Suprapubic skin (tissue), 4 donors: ENCODE results near the gene ZNF628. TPM values are rescaled to one million over a fixed set of nuclear protein-coding genes. Genes with fewer than 3 reads are reported as not detected.

Experiments used
- DNase-seq, 2 donors: peaks; one replicate each; pipeline ENCODE4 v3.0.0-alpha.2; 2019; ENCODE audit warnings: low spot score in 2 of 2
- H3K27ac ChIP-seq: fragments of 200-600 bp; sonication (generic); one replicate; pipeline ENCODE4 v1.5.1; 2019
- H3K27me3 ChIP-seq: fragments of 200-600 bp; sonication (generic); one replicate; pipeline ENCODE4 v1.5.1; 2019
- H3K36me3 ChIP-seq: fragments of 200-600 bp; sonication (generic); one replicate; pipeline ENCODE4 v1.5.1; 2019
- H3K4me1 ChIP-seq: fragments of 200-600 bp; sonication (generic); one replicate; pipeline ENCODE4 v1.5.1; 2019
- H3K4me3 ChIP-seq: fragments of 200-600 bp; sonication (generic); one replicate; pipeline ENCODE4 v1.5.1; 2019; ENCODE audit warnings: mild to moderate bottlenecking
- H3K9me3 ChIP-seq: fragments of 200-600 bp; sonication (generic); one replicate; pipeline ENCODE4 v1.5.1; 2019
- EP300 ChIP-seq: sonication (generic); formaldehyde crosslinking; IDR thresholded peaks from one replicate; pipeline ENCODE4 v1.6.1; 2017; ENCODE audit warnings: antibody characterized with exemption
- POLR2A ChIP-seq, 2 donors: fragments of 450-650 bp; IDR thresholded peaks; one replicate each; pipeline ENCODE4 v1.6.1; 2017; ENCODE audit warnings: antibody characterized with exemption in 2 of 2, mild to moderate bottlenecking in 2 of 2, moderate library complexity in 2 of 2
- POLR2AphosphoS5 ChIP-seq, 3 donors: sonication (generic); formaldehyde crosslinking; IDR thresholded peaks; one replicate each; pipeline ENCODE4 v1.6.1; 2017; ENCODE audit warnings: antibody characterized with exemption in 3 of 3
- WGBS: methylation state at CpG from one replicate; pipeline ENCODE4 v1.1.5; 2018; 5-methylcytosine and 5-hydroxymethylcytosine counted together
- total RNA-seq, 4 donors: library from RNA; depleted of rRNA; stranded (reverse); fragments of >200 nt; gene quantifications; one replicate each; pipeline ENCODE4 v1.1.0, GENCODE V29; 2016
- TF ChIP-seq, protein P1 (sequence below), 2 donors: fragments of 200-600 bp in 1 of 2; fragments of 450-650 bp in 1 of 2; sonication (generic) in 1 of 2; IDR thresholded peaks; one replicate each; pipeline ENCODE4 v1.5.1; 2016 to 2019; ENCODE audit warnings: antibody characterized with exemption in 2 of 2, mild to moderate bottlenecking in 1 of 2, moderate library complexity in 1 of 2

Gene ZNF628
- total RNA-seq, 4 donors from 2014 or later, result 17.3 to 22.9 (median 19.8) TPM

DNA sequence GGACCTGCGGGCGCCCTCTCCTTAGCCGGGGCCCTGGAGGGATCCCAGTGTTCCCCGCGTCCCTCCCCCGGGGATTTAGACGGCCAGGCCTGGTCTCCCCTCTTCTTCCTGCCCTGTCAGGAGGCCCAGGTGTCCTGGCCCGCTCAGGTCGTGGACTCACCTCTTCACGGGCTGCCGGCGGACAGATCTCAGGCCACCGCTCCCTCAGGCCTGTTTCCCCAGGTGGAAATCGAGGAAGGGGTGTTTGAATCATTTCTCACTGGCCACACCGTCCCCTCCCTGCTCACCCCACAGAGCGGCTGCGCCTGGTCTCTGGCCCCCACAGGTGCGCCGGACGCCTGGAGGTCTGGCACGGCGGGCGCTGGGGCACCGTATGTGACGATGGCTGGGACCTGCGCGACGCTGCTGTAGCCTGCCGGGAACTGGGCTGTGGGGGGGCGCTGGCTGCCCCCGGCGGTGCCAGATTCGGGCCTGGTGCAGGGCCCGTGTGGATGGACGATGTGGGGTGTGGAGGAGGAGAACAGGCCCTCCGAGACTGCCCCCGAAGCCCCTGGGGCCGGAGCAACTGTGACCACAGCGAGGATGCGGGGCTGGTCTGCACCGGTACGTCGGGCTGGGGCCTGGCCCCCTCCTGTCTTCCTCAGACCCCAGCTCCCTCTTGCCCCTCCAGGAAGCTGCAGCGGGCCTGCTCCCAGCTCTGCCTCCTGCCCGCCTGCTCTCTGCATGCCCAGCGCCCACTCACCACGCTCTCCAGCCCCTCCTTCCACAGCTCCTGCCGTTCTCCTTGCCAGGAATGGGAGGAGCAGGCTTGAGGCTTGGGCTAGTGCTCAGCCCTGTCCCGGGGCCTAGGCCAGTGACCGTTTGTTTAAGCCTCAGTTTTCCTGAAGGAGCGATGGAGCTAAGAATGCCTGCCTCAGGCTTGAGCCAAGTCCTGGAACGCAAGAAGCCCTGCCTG lies 14.3 kb downstream of the ZNF628 start:
- peaks cover 53% of the 10 kb centered on the region for H3K4me1 ChIP-seq
- 75% methylated on average over 31 of the region's 52 CpGs for WGBS
- TF ChIP-seq POLR2AphosphoS5 (IDR thresholded peaks at IDR 0.05) (no peak), EP300 (no peak), POLR2A (IDR thresholded peaks at IDR 0.05) (no peak)
- TF ChIP-seq, protein P1, sequence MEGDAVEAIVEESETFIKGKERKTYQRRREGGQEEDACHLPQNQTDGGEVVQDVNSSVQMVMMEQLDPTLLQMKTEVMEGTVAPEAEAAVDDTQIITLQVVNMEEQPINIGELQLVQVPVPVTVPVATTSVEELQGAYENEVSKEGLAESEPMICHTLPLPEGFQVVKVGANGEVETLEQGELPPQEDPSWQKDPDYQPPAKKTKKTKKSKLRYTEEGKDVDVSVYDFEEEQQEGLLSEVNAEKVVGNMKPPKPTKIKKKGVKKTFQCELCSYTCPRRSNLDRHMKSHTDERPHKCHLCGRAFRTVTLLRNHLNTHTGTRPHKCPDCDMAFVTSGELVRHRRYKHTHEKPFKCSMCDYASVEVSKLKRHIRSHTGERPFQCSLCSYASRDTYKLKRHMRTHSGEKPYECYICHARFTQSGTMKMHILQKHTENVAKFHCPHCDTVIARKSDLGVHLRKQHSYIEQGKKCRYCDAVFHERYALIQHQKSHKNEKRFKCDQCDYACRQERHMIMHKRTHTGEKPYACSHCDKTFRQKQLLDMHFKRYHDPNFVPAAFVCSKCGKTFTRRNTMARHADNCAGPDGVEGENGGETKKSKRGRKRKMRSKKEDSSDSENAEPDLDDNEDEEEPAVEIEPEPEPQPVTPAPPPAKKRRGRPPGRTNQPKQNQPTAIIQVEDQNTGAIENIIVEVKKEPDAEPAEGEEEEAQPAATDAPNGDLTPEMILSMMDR (IDR thresholded peaks at IDR 0.05), result no peak
- H3K27ac ChIP-seq, result no peak overlapping the region
- H3K9me3 ChIP-seq, result no peaks in the 10 kb centered on the region
- DNase-seq, result no peak
- H3K27me3 ChIP-seq, result peaks cover 21% of the 10 kb centered on the region
- no peaks in the 10 kb centered on the region for H3K36me3 ChIP-seq
- H3K4me3 ChIP-seq, result no peak overlapping the region

DNA sequence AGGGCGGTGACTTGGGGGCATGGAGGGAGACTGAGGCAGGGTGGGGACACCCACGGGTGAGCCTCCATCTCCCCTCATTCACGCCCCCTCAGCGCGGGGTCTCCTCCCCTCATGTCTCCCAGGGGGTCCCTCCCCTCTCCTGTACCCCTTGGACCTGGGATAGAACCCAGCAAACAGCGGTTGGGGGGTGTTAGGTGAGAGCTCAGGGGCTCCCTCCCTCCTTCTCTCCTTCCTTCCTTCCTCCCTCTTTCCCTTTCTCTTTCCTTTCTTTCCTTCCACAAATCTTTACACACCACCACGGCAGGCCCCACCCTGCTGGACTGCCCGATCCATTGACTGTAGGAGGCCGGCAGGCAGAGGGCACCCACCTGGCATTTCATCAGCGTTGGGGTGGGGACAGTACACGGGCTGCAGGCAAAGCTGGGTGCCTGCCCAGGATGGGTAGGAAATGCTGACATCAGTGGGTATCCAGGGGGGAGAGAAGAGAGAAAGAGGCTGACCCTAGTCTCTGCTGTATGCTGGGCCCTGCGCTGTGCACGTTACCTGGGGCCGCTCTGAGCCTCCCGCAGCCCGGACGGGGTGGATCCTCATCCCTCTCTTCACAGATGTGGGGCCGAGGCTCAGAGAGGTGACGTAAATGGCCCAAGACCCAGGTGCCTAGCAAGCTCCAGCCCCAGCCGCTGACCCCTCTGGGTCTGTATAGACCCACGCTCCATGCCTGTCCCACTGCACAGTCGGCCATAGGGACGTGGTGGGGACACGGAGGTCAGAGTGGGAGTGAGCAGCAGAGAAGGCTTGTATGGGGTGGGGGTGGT lies 15.3 kb downstream of the ZNF628 start:
- no peak overlapping the region for H3K27ac ChIP-seq
- no peak overlapping the region for H3K4me3 ChIP-seq
- peaks cover 43% of the 10 kb centered on the region for H3K4me1 ChIP-seq
- H3K36me3 ChIP-seq, result no peaks in the 10 kb centered on the region
- H3K27me3 ChIP-seq, result peaks cover 21% of the 10 kb centered on the region
- TF ChIP-seq POLR2A (IDR thresholded peaks at IDR 0.05) (no peak), POLR2AphosphoS5 (IDR thresholded peaks at IDR 0.05) (no peak), EP300 (no peak)
- TF ChIP-seq, protein P1 (IDR thresholded peaks at IDR 0.05), result no peak
- no peak for DNase-seq
- WGBS, result 60% methylated on average over 22 of the region's 24 CpGs
- no peaks in the 10 kb centered on the region for H3K9me3 ChIP-seq

DNA sequence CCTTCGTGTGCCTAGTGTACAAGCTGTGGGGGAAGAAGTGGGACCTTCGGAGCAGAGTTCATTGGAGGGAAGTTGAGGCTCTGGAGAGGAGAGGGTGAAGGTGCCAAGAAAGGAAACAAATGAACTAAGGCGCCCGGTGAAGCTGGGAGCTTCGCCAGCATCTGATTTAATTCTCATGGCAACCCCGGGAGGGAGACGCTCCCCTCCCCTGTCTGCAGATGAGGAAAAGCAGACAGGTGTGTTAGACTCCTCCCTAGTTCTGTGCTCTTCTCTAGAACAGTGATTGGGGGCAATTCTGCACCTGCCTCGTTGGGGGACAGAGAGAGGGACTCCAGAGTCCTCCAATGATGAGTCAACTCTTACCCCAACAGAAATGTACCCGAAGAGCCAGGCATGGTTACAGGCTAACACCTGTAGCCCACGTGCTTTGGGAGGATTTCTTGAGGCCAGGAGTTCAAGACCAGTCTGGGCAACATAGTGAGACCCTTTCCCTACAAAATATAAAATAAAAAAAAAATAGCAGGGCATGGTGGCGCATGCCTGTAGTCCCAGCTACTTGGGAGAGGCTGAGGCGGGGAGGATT lies 16.0 kb downstream of the ZNF628 start:
- Histone ChIP-seq H3K27ac (no peak overlapping the region), H3K9me3 (no peaks in the 10 kb centered on the region), H3K36me3 (no peaks in the 10 kb centered on the region), H3K4me3 (no peak overlapping the region), H3K27me3 (peaks cover 21% of the 10 kb centered on the region), H3K4me1 (peaks cover 37% of the 10 kb centered on the region)
- no peak for DNase-seq
- WGBS, result 33% methylated on average over 12 of the region's 12 CpGs
- no peak for TF ChIP-seq POLR2AphosphoS5 (IDR thresholded peaks at IDR 0.05)

DNA sequence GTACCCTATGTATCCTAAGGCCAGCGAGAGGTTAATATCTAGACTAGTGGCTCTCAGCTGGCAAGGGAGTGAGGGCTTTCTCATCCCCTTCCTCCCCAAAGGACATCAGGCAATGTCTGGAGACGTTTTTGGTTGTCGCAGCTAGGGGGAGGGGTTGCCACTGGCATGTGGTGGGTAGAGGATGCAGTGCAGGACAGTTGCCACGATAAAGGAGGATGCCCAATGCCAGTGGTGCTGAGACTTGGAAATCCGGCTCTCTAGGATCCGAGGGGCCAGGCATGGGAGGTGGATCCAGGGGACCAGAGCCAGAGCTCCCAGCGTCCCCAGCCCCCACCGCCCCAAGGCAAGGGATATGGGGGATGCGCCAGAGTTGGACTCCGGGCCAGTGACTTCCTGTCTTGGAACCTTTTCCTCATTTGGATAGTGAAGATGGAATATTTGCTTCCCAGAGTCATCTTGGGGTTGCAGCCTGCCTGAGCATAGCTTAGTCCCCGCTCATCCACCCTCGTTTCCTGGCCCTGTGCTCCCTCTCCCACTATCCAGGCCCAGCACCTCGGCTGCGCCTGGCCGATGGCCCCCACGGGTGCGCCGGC lies 16.7 kb downstream of the ZNF628 start:
- H3K4me3 ChIP-seq, result peak overlapping the region; percentile 35
- WGBS, result 29% methylated on average over 6 of the region's 18 CpGs
- H3K36me3 ChIP-seq, result no peaks in the 10 kb centered on the region
- H3K27ac ChIP-seq, result peak overlapping the region; percentile 56
- H3K4me1 ChIP-seq, result peaks cover 30% of the 10 kb centered on the region
- DNase-seq, result no peak
- H3K27me3 ChIP-seq, result peaks cover 21% of the 10 kb centered on the region
- no peaks in the 10 kb centered on the region for H3K9me3 ChIP-seq
- TF ChIP-seq POLR2A (IDR thresholded peaks at IDR 0.05) (no peak), EP300 (no peak), POLR2AphosphoS5 (IDR thresholded peaks at IDR 0.05) (no peak)
- TF ChIP-seq, protein P1 (IDR thresholded peaks at IDR 0.05), result no peak

DNA sequence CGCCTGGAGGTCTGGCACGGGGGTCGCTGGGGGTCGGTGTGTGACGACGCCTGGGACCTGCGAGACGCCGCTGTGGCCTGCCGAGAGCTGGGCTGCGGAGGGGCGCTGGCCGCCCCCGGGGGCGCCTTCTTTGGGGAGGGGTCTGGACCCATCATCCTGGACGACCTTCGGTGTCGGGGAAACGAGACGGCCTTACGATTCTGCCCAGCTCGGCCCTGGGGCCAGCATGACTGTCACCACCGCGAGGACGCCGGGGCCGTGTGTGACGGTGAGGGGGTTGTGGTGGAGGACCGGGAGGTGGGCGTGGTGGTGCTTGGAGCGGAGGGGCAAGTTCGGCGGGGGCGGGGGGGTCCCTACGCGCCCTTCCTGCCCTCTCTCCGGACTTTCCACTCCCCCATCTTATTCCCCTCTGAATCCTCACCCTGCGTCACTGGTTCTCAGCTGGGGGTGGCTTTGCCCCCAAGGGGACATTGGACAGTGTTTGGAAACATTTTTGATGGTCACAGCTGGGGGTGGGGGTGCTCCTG lies 17.3 kb downstream of the ZNF628 start:
- H3K36me3 ChIP-seq, result no peaks in the 10 kb centered on the region
- peak in 1 of 2 donors; percentile 60 for DNase-seq
- peak overlapping the region; percentile 56 for H3K27ac ChIP-seq
- TF ChIP-seq POLR2AphosphoS5 (IDR thresholded peaks at IDR 0.05) (no peak), POLR2A (IDR thresholded peaks at IDR 0.05) (no peak), EP300 (no peak)
- TF ChIP-seq, protein P1 (IDR thresholded peaks at IDR 0.05), result no peak
- H3K27me3 ChIP-seq, result peaks cover 21% of the 10 kb centered on the region
- 9% methylated on average over 10 of the region's 38 CpGs for WGBS
- H3K9me3 ChIP-seq, result no peaks in the 10 kb centered on the region
- peaks cover 25% of the 10 kb centered on the region for H3K4me1 ChIP-seq
- peak overlapping the region; percentile 35 for H3K4me3 ChIP-seq
